GM18951 (cell line): ENCODE measurements around the gene ZFX.

Experiments used
- POLR2A ChIP-seq: IDR thresholded peaks from 4 replicates; pipeline ENCODE4 v1.6.1; 2011; ENCODE audit warnings: mild to moderate bottlenecking; ENCODE audit not compliant: insufficient read length, insufficient read depth; ENCODE audit errors: extremely low read depth
- in situ Hi-C: fragments of 300-500 bp; cut with MboI; formaldehyde crosslinking; loops from one replicate; pipeline ENCODE4 v1.12.0; 2022; ENCODE audit warnings: low sequenced_read_pairs, mixed read lengths, inconsistent platforms; ENCODE audit not compliant: unreplicated experiment

ZFX gene

GRCh38 chrX:24190500-24191156 lies 41.1 kb downstream of the ZFX start:
- no peak for TF ChIP-seq POLR2A
- in situ Hi-C loops: no loop called here

GRCh38 chrX:24196509-24196908 lies 47.0 kb downstream of the ZFX start:
- in situ Hi-C loops: no loop called here
- no peak for TF ChIP-seq POLR2A

DNA sequence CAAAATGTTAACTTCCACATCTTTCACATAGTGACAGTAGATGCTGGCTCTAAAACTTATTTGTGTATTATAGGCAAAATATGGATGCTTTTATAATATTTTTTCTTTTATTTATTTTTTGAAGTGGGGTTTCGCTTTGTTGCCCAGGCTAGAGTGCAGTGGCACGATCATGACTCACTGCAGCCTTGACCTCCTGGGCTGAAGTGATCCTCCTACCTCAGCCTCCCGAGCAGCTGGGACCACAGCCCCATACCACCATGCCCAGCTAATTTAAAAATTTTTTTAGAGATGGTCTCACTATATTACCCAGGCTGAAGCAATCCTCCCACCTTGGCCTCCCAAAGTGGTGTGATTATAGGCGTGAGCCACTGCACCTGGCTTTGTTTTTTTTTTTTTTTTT lies 48.6 kb downstream of the ZFX start:
- in situ Hi-C loops: no loop called here
- no peak for TF ChIP-seq POLR2A

DNA sequence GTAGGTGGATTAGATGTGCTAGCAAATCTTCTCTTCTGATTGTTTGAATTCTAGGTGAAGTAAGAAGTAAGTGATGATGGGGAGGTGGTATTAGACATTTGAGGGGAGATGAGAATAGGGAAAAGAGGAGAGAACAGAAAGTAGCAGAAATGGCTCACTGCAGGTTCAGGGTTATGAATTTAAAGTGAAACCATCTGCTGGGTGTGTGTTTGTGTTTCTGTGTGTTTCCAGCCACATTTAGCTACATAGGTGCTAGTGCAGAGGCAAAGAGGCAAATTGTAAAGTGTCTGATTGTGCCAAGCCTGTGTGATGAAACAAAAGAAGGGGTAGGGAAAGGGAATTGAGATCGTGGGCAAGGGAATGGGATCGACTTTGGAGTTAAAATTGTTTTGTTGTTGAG lies 50.6 kb downstream of the ZFX start:
- in situ Hi-C loops: no loop called here
- TF ChIP-seq POLR2A: no peak

DNA sequence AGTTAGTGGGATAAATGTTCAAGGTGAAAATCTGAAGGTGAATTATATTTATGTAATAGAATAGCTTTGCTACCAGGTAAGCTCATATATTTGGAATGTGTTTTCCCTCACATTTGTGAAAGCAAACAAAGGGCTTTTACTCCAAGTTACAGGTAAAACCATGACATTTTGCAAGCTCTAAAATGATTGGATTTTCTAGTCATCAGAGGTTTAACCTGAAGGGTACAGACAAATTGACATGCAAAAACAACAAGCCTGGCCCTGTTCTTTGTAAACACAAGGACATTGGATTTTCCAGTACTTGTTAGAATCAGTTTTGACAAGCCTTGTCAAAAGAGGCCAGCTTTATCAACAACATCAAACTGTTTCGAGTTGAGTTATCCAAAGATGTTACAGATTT lies 51.7 kb downstream of the ZFX start:
- in situ Hi-C loops: no loop called here

DNA sequence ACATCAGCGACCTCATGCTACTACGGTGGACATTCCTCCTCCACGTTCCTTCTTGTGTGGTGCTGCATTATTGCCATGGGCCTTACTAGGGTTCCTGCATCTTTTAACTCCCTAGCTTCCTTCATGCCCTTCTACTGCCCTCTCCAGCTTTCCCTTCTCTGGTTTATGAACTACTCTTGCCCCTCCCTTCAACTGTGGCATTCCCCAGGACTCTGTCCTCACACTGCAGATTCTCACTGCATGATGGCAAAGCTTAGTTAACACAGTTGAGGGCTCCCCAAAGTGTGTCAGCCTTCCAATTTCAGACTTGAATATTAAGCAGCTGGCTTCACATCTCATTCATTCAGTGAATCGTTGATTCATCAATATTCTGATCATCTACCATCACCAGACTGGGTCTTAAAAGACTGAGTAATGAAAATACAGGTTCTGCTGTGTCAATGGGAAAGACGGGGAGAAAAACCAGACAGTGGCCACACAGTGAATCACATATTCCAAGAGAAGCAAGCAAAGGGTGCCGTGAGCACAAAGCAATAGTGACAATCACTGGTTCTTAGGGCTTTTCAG lies 53.0 kb downstream of the ZFX start:
- in situ Hi-C loops: no loop called here
- TF ChIP-seq POLR2A: no peak

More for the DNA sequence above, 51.7 kb downstream of the ZFX start:
- no peak for TF ChIP-seq POLR2A

DNA sequence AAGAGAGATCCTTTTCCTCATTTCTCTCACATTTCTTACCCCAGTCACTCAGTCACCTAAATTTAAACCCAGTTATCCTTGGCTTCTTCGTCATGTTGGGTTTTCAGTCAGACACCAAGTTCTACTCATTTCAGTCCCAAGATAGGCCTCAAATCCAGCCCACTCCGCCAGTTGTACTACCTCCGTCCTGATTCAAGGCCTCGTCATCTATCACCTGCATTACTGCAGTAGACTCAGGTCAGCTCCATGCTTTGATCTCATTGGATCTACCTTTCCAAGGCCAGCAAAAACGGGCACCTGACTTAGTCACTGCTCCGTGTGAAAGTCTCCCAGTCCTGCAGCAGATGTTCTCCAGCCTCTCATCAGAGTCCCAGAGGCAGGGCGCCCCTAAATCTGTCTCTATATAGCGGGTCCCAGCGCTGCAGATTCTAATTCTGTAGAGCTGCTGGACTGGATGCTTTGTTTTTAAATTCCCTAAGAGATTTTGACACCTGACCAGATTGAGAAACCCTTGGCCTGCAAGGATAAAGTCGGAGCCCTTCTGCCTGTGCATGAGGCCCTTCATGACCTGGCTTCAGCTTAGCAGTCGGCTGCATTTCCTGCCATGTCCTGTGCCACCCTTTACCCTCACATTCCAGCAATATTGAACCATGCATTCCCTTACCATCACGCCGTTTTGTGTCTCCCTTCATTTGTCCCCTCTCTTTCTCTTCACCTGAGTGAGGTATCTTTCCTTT lies 53.7 kb downstream of the ZFX start:
- TF ChIP-seq POLR2A: no peak

GRCh38 chrX:24204331-24204730 lies 54.8 kb downstream of the ZFX start:
- TF ChIP-seq POLR2A: no peak
- in situ Hi-C loops: no loop called here

More for the DNA sequence above, 53.7 kb downstream of the ZFX start:
- in situ Hi-C loops: no loop called here

DNA sequence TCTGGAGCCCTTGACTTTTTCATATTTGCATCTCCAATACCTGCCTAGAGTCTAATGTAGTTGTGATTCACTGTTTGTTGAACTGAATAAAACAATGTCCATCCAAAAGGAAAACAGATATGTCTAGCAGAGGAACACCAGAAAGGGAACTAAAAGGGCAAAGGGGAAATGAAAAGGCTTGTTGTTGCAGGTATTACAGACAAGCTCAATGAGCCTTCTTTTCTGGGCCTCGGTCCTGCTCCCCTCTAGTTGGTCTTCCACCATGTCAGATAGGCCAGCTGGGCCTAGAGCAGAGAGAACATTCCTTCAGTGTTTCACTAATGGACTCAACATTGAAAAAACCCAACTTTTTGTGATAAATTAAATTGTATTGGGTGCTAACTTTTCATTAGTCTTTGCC lies 55.4 kb downstream of the ZFX start:
- in situ Hi-C loops: no loop called here
- TF ChIP-seq POLR2A: no peak

GRCh38 chrX:24207826-24208225 lies 58.3 kb downstream of the ZFX start:
- in situ Hi-C loops: no loop called here

GRCh38 chrX:24208496-24209240 lies 59.1 kb downstream of the ZFX start:
- in situ Hi-C loops: no loop called here
- no peak for TF ChIP-seq POLR2A

More at GRCh38 chrX:24207826-24208225, 58.3 kb downstream of the ZFX start:
- TF ChIP-seq POLR2A: no peak

GRCh38 chrX:24210190-24210589 lies 60.7 kb downstream of the ZFX start:
- in situ Hi-C loops: no loop called here
- TF ChIP-seq POLR2A: no peak

GRCh38 chrX:24214568-24214967 lies 65.0 kb downstream of the ZFX start:
- in situ Hi-C loops: no loop called here
- TF ChIP-seq POLR2A: no peak
